PFSK-1 (cell line): ENCODE measurements around the gene ATF7IP2.

Experiments
- FOXP2 ChIP-seq: optimal IDR thresholded peaks from 2 replicates; pipeline ENCODE3; 2011; ENCODE audit warnings: borderline replicate concordance, control low read depth, inconsistent platforms; ENCODE audit not compliant: insufficient read depth; ENCODE audit errors: extremely low read length, extremely low read depth
- POLR2AphosphoS5 ChIP-seq: IDR thresholded peaks from 2 replicates; pipeline ENCODE4 v1.6.1; 2012; ENCODE audit warnings: low read depth, mild to moderate bottlenecking, control low read depth, low read length, moderate library complexity
- REST ChIP-seq, 2 experiments: IDR thresholded peaks; 2 replicates each; pipeline versions ENCODE4 v1.6.1 to v1.8.0; 2011 to 2012; ENCODE audit warnings: low read depth in 2 of 2, low read length in 2 of 2, control low read depth in 1 of 2, inconsistent platforms in 1 of 2, mild to moderate bottlenecking in 1 of 2, moderate library complexity in 1 of 2; ENCODE audit not compliant: insufficient read depth in 1 of 2
- SIN3A ChIP-seq: IDR thresholded peaks from 2 replicates; pipeline ENCODE4 v1.6.1; 2012; ENCODE audit warnings: mild to moderate bottlenecking, low read length, moderate library complexity, borderline replicate concordance; ENCODE audit not compliant: insufficient read depth
- TAF1 ChIP-seq: IDR thresholded peaks from 2 replicates; pipeline ENCODE4 v1.6.1; 2012; ENCODE audit warnings: low read length, control low read depth, borderline replicate concordance; ENCODE audit not compliant: insufficient read depth

ATF7IP2 gene

GRCh38 chr16:10386517-10387100 lies 748 bp downstream of the ATF7IP2 start:
- TF ChIP-seq TAF1 = no peak
- TF ChIP-seq FOXP2 = no peak
- no peak for TF ChIP-seq POLR2AphosphoS5
- no peak for TF ChIP-seq SIN3A
- TF ChIP-seq REST (IDR thresholded peaks at IDR 0.05; ENCODE audit: insufficient read depth in 1 of 2, low read depth in 2 of 2, low read length in 2 of 2) = no peak

- TF ChIP-seq FOXP2 = no peak
Measured at GRCh38 chr16:10387188-10387617, 1.3 kb downstream of the ATF7IP2 start.

GRCh38 chr16:10388988-10389387 lies 3.1 kb downstream of the ATF7IP2 start:
- TF ChIP-seq POLR2AphosphoS5 (no peak), REST (IDR thresholded peaks at IDR 0.05; ENCODE audit: insufficient read depth in 1 of 2, low read depth in 2 of 2, low read length in 2 of 2) (no peak), SIN3A (no peak), TAF1 (no peak), FOXP2 (no peak)

GRCh38 chr16:10390330-10390729 lies 4.5 kb downstream of the ATF7IP2 start:
- no peak for TF ChIP-seq POLR2AphosphoS5
- TF ChIP-seq SIN3A = no peak
- TF ChIP-seq FOXP2 = no peak
- no peak for TF ChIP-seq TAF1
- TF ChIP-seq REST (IDR thresholded peaks at IDR 0.05; ENCODE audit: insufficient read depth in 1 of 2, low read depth in 2 of 2, low read length in 2 of 2) = no peak

- TF ChIP-seq TAF1 = no peak
- no peak for TF ChIP-seq FOXP2
- no peak for TF ChIP-seq REST (IDR thresholded peaks at IDR 0.05; ENCODE audit: insufficient read depth in 1 of 2, low read depth in 2 of 2, low read length in 2 of 2)
- TF ChIP-seq POLR2AphosphoS5 = no peak
- TF ChIP-seq SIN3A = no peak
Measured at GRCh38 chr16:10390867-10391266, 5.0 kb downstream of the ATF7IP2 start.
